PC-3 (cell line): ENCODE measurements around the gene SLCO3A1. TPM values are rescaled to one million over a fixed set of nuclear protein-coding genes. Genes with fewer than 3 reads are reported as not detected.

Experiments
- ATAC-seq: fragments of 200-7000 bp; cut with Tn5 transposase; 2 replicates; pipeline ENCODE4 v1.9.1; 2020; ENCODE audit warnings: mild to moderate bottlenecking, moderate library complexity
- BruUV-seq: library from RNA; stranded (reverse); fragments of 400-500 nt; replicated peaks from 2 replicates; lab custom pipeline; 2021; lab: Mats Ljungman, UMichigan
- CTCF ChIA-PET: fragments of 300-600 bp; sonication (Branson Sonifier 250); formaldehyde crosslinking; loops from one replicate; lab custom pipeline; 2022; ENCODE audit warnings: antibody characterized with exemption; lab: Charles Lee
- POLR2A ChIA-PET: fragments of 300-600 bp; sonication (Branson Sonifier 250); formaldehyde crosslinking; loops from one replicate; lab custom pipeline; 2022; ENCODE audit warnings: antibody characterized with exemption; ENCODE audit not compliant: unreplicated experiment; lab: Charles Lee
- DNase-seq: peaks from one replicate; pipeline ENCODE4 v3.0.0-alpha.2; 2015
- H2AFZ ChIP-seq: fragments of 300-600 bp; sonication (generic); 2 replicates; pipeline ENCODE4 v1.6.0; 2016; ENCODE audit warnings: antibody characterized with exemption, low read length
- H3F3A ChIP-seq: fragments of 300-600 bp; sonication (generic); one replicate; pipeline ENCODE4 v1.6.0; 2017; ENCODE audit warnings: antibody characterized with exemption, low read length, control low read depth, mild to moderate bottlenecking; ENCODE audit not compliant: unreplicated experiment
- H3K27ac ChIP-seq: fragments of 300-600 bp; sonication (generic); 2 replicates; pipeline ENCODE4 v1.5.1; 2016; ENCODE audit warnings: mild to moderate bottlenecking, low read length
- H3K27me3 ChIP-seq: fragments of 300-600 bp; sonication (generic); 2 replicates; pipeline ENCODE4 v1.6.1; 2016; ENCODE audit warnings: low read length, mixed read lengths
- H3K36me3 ChIP-seq: fragments of 300-600 bp; sonication (generic); 2 replicates; pipeline ENCODE4 v1.6.1; 2016; ENCODE audit warnings: low read depth, mixed run types, low read length, mixed read lengths
- H3K4me1 ChIP-seq: fragments of 300-600 bp; sonication (generic); 2 replicates; pipeline ENCODE4 v1.5.1; 2016; ENCODE audit warnings: low read length; ENCODE audit not compliant: insufficient read depth
- H3K4me2 ChIP-seq: fragments of 300-600 bp; sonication (generic); 2 replicates; pipeline ENCODE4 v1.6.0; 2016; ENCODE audit warnings: low read length
- H3K4me3 ChIP-seq: fragments of 300-600 bp; sonication (generic); 2 replicates; pipeline ENCODE4 v1.5.1; 2016; ENCODE audit warnings: mild to moderate bottlenecking, low read length, mixed read lengths
- H3K79me2 ChIP-seq: fragments of 300-600 bp; sonication (generic); 2 replicates; pipeline ENCODE4 v1.6.1; 2017; ENCODE audit warnings: low read length, mixed read lengths
- H3K9ac ChIP-seq: fragments of 300-600 bp; sonication (generic); 2 replicates; pipeline ENCODE4 v1.6.0; 2016; ENCODE audit warnings: mild to moderate bottlenecking, low read length
- H3K9me2 ChIP-seq: fragments of 300-600 bp; sonication (generic); replicated peaks from 2 replicates; pipeline ENCODE4 v1.6.1; 2016; ENCODE audit warnings: mixed run types, low read length, mixed read lengths
- H3K9me3 ChIP-seq: fragments of 300-600 bp; sonication (generic); 2 replicates; pipeline ENCODE4 v1.6.1; 2016; ENCODE audit warnings: low read length, mixed read lengths
- H4K20me1 ChIP-seq: fragments of 300-600 bp; sonication (generic); 2 replicates; pipeline ENCODE4 v1.6.1; 2016; ENCODE audit warnings: low read length, mixed read lengths
- CTCF ChIP-seq: fragments of 300-600 bp; sonication (generic); conservative IDR thresholded peaks from 2 replicates; pipeline ENCODE4 v1.5.1; 2017; ENCODE audit warnings: antibody characterized with exemption, low read depth, mild to moderate bottlenecking, low read length
- EZH2 ChIP-seq: fragments of 300-600 bp; sonication (generic); IDR thresholded peaks from one replicate; pipeline ENCODE4 v1.6.1; 2017; ENCODE audit warnings: antibody characterized with exemption, mild to moderate bottlenecking, low read length; ENCODE audit not compliant: unreplicated experiment
- EZH2phosphoT487 ChIP-seq: fragments of 300-600 bp; sonication (generic); IDR thresholded peaks from 2 replicates; pipeline ENCODE4 v1.6.1; 2018; ENCODE audit warnings: mild to moderate bottlenecking, antibody characterized with exemption, low read length, borderline replicate concordance
- intact Hi-C: fragments of 100-400 bp; cut with micrococcal nuclease; formaldehyde crosslinking; loops from 2 replicates; pipeline ENCODE4 v1.9.0; 2023
- total RNA-seq: library from RNA; depleted of rRNA; stranded (reverse); fragments of >200 nt; gene quantifications from 2 replicates; pipeline ENCODE4 v1.2.3, GENCODE V29; 2014

The SLCO3A1 gene
- total RNA-seq, 1 experiment from 2014 or later: 0.07 TPM

DNA sequence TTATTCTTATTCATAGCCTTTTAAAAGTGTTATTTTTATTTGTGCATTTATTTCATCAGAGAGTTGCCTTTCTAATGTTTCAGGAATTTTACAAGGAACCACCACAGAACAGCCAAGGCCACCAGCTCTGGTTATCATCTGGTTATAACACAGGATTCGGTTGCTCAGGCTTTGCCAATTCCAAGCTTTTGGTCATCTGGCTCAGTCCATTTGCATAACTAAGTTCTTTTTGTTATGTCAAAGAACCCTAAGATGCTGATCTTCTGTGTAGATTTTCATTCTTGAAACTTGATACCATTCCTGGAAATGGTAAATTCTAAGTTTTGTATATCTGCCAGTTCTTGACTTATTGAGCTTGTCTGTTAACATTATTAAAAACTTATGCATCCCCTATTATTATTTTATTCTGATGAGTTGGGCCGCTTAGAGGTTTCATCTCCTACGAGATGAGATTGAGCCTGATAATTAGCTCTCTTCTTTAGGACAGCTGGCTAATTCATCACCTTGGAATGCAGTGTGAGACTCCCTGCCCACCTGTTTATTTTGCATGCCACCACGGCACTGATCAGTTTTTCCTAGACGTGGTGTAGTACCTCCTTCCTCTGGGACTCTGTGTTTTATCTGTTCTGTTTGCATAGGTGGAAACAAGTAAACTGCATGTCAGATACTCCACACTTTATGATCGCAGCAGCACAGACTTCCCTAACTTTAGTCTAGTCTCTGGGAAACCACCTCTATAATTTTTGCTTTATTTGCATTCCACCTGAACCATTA lies 264.8 kb downstream of the SLCO3A1 start:
- Histone ChIP-seq H3K9me2 (no peaks in the 10 kb centered on the region), H3K9me3 (no peaks in the 10 kb centered on the region), H3K4me2 (no peak overlapping the region), H3K4me1 (no peaks in the 10 kb centered on the region), H3K27ac (no peak overlapping the region), H2AFZ (no peak overlapping the region), H3K79me2 (no peaks in the 10 kb centered on the region), H3K9ac (no peak overlapping the region), H3K36me3 (no peaks in the 10 kb centered on the region), H3K4me3 (no peak overlapping the region), H3F3A (no peaks in the 10 kb centered on the region), H4K20me1 (no peaks in the 10 kb centered on the region), H3K27me3 (peaks cover 36% of the 10 kb centered on the region)
- BruUV-seq: no TSS peak
- intact Hi-C loops: no loop called here
- ATAC-seq (no peak), DNase-seq (no peak)
- POLR2A ChIA-PET: no interaction called here
- TF ChIP-seq CTCF (no peak), EZH2 (no peak), EZH2phosphoT487 (no peak)
- CTCF ChIA-PET: no interaction called here

GRCh38 chr15:92118936-92119325 lies 265.4 kb downstream of the SLCO3A1 start:
- H3K36me3 ChIP-seq: no peaks in the 10 kb centered on the region
- H2AFZ ChIP-seq: no peak overlapping the region
- no peaks in the 10 kb centered on the region for H3K9me2 ChIP-seq
- POLR2A ChIA-PET: no interaction called here
- CTCF ChIA-PET: no interaction called here
- intact Hi-C loops: no loop called here
- TF ChIP-seq CTCF: no peak
- no peak for TF ChIP-seq EZH2
- TF ChIP-seq EZH2phosphoT487: no peak
- H3K79me2 ChIP-seq: no peaks in the 10 kb centered on the region
- no peak overlapping the region for H3K27ac ChIP-seq
- H3K9me3 ChIP-seq: no peaks in the 10 kb centered on the region
- no peaks in the 10 kb centered on the region for H3F3A ChIP-seq
- no peak overlapping the region for H3K9ac ChIP-seq
- ATAC-seq: no peak
- H4K20me1 ChIP-seq: no peaks in the 10 kb centered on the region
- BruUV-seq: no TSS peak
- no peaks in the 10 kb centered on the region for H3K4me1 ChIP-seq
- H3K27me3 ChIP-seq: peaks cover 30% of the 10 kb centered on the region
- no peak for DNase-seq
- no peak overlapping the region for H3K4me2 ChIP-seq
- H3K4me3 ChIP-seq: no peak overlapping the region

GRCh38 chr15:92120094-92120795 lies 266.7 kb downstream of the SLCO3A1 start:
- Histone ChIP-seq H3K36me3 (no peaks in the 10 kb centered on the region), H2AFZ (no peak overlapping the region), H3K9me3 (no peaks in the 10 kb centered on the region), H3K27me3 (peaks cover 30% of the 10 kb centered on the region), H3K4me1 (no peaks in the 10 kb centered on the region), H3F3A (no peaks in the 10 kb centered on the region), H3K9me2 (no peaks in the 10 kb centered on the region), H3K27ac (no peak overlapping the region), H3K9ac (no peak overlapping the region), H4K20me1 (no peaks in the 10 kb centered on the region), H3K79me2 (no peaks in the 10 kb centered on the region), H3K4me3 (no peak overlapping the region), H3K4me2 (no peak overlapping the region)
- CTCF ChIA-PET: no interaction called here
- no peak for ATAC-seq
- TF ChIP-seq CTCF (no peak), EZH2phosphoT487 (no peak), EZH2 (no peak)
- DNase-seq: no peak
- no TSS peak for BruUV-seq
- intact Hi-C loops: no loop called here
- POLR2A ChIA-PET: no interaction called here
